ENCODE results near the gene PLA2G4C. TPM values are rescaled to one million over a fixed set of nuclear protein-coding genes. Genes with fewer than 3 reads are reported as not detected.

The PLA2G4C gene
- total and polyA plus RNA-seq, 2 experiments from 2014 or later, result 2.9 to 3.4 TPM

- TF ChIP-seq REST (IDR thresholded peaks at IDR 0.05; ENCODE audit: unreplicated experiment) (no peak), EZH2 (IDR thresholded peaks at IDR 0.05; ENCODE audit: low read depth, unreplicated experiment) (no peak), STAT1 (IDR thresholded peaks at IDR 0.05; ENCODE audit: unreplicated experiment) (no peak), CREB1 (CRISPR knock-in tag; IDR thresholded peaks at IDR 0.05; ENCODE audit: low read depth) (no peak), EZH2phosphoT487 (IDR thresholded peaks at IDR 0.05; ENCODE audit: unreplicated experiment) (no peak), POLR2AphosphoS5 (IDR thresholded peaks at IDR 0.05; ENCODE audit: low read depth) (no peak), CTCF (conservative IDR thresholded peaks at IDR 0.05; ENCODE audit: low read depth in 2 of 2) (no peak), JUNB (IDR thresholded peaks at IDR 0.05; ENCODE audit: unreplicated experiment) (no peak), ZNF331 (CRISPR knock-in tag; IDR thresholded peaks at IDR 0.05; ENCODE audit: low read depth) (no peak)
Observed at GRCh38 chr19:48147597-48148175, 37.1 kb upstream of the PLA2G4C start (continued).

- H3K36me3 ChIP-seq (ENCODE audit: insufficient read depth), result no peaks in the 10 kb centered on the region
- H3F3A ChIP-seq (replicated peaks; ENCODE audit: low read depth), result no peaks in the 10 kb centered on the region
- H3K4me2 ChIP-seq, result no peak overlapping the region
- DNase-seq (ENCODE audit: low spot score) (no peak), ATAC-seq (no peak)
- Mint-ChIP-seq H3K9me3 (no peaks in the 10 kb centered on the region), H3K4me1 (no peaks in the 10 kb centered on the region), H3K27me3 (ENCODE audit: insufficient read depth, low read depth, poor library complexity) (peaks cover 14% of the 10 kb centered on the region), H3K27ac (no peak overlapping the region), H3K36me3 (ENCODE audit: low read depth) (peaks cover 53% of the 10 kb centered on the region), H3K4me3 (no peak overlapping the region)
- no peaks in the 10 kb centered on the region for H3K9me2 ChIP-seq (ENCODE audit: insufficient read depth)
- no peaks in the 10 kb centered on the region for H3K27me3 ChIP-seq (ENCODE audit: insufficient read depth)
- no peaks in the 10 kb centered on the region for H3K79me2 ChIP-seq (replicated peaks; ENCODE audit: insufficient read depth)
- no peak overlapping the region for H3K27ac ChIP-seq (ENCODE audit: low read depth)
- no peaks in the 10 kb centered on the region for H4K20me1 ChIP-seq (replicated peaks; ENCODE audit: insufficient read depth)
- no peaks in the 10 kb centered on the region for H3K4me1 ChIP-seq (ENCODE audit: insufficient read depth)
- no peak overlapping the region for H3K4me3 ChIP-seq
- no peak overlapping the region for H2AFZ ChIP-seq
- TF ChIP-seq NANOG (IDR thresholded peaks at IDR 0.05; ENCODE audit: borderline replicate concordance) (no peak), JUNB (IDR thresholded peaks at IDR 0.05; ENCODE audit: unreplicated experiment) (no peak), STAT1 (IDR thresholded peaks at IDR 0.05; ENCODE audit: unreplicated experiment) (no peak), ETS1 (IDR thresholded peaks at IDR 0.05) (no peak), REST (IDR thresholded peaks at IDR 0.05; ENCODE audit: unreplicated experiment) (no peak), ZNF114 (CRISPR knock-in tag; IDR thresholded peaks at IDR 0.05) (no peak), EZH2phosphoT487 (IDR thresholded peaks at IDR 0.05; ENCODE audit: unreplicated experiment) (no peak), ZNF331 (CRISPR knock-in tag; IDR thresholded peaks at IDR 0.05; ENCODE audit: low read depth) (no peak)
Observed at GRCh38 chr19:48139053-48139452, 28.4 kb upstream of the PLA2G4C start.

Measured in GM23338 (cell line).